Sciatic nerve (tissue), 2 donors: ENCODE data around the gene MAG. TPM values are rescaled to one million over a fixed set of nuclear protein-coding genes. Genes with fewer than 3 reads are reported as not detected.
A peak's percentile ranks its signal among the peaks of the same experiment; 100 is the strongest.
"Not testable (repeated sequence)": the region's sequence is repeated elsewhere in the genome, so short reads cannot be mapped to it uniquely, and the experiment has no call there.

Source experiments
- ATAC-seq: fragments of 200-7000 bp; cut with Tn5 transposase; one replicate; pipeline ENCODE4 v1.9.1; 2020; ENCODE audit warnings: mild to moderate bottlenecking, moderate library complexity
- DNase-seq: peaks from one replicate; pipeline ENCODE4 v3.0.0-alpha.2; 2020; ENCODE audit warnings: low spot score
- intact Hi-C: fragments of 100-400 bp; cut with DNase I; formaldehyde crosslinking; loops from one replicate; pipeline ENCODE4 v1.14.2; 2022
- total RNA-seq: library from RNA; stranded (reverse); fragmentation: NEBNext Ultra II Directional; extraction: Animal tissue kit (Norgen Biotek cat#: 25700); gene quantifications from one replicate; pipeline ENCODE4 v1.2.1, GENCODE V29; 2021
- donor health status: DM: no; HTN: no; CAD: no.
- donor health status: DM: no; HTN: no; CAD: no.

Gene MAG
- total RNA-seq, 1 donor from 2014 or later, result 82.2 TPM

DNA sequence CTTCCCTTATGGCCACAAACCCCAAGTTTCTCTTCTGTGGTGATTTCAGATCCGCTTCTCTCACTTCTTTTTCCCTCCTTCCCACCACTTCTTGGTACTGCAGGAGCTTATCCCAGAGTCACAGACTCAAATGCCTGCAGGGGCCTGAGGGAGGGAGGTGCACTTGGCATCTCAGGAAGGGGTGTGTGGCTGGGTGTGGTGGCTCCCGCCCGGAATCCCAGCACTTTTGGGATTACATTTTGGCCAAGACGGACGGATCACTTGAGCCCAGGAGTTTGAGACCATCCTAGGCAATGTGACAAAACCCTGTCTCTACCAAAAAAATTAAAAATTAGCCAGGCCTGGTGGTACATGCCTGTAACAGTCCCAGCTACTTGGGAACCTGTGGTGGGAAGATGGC lies 17.6 kb upstream of the MAG start:
- no peak for ATAC-seq
- no peak for DNase-seq
- intact Hi-C loops, result no loop called here

DNA sequence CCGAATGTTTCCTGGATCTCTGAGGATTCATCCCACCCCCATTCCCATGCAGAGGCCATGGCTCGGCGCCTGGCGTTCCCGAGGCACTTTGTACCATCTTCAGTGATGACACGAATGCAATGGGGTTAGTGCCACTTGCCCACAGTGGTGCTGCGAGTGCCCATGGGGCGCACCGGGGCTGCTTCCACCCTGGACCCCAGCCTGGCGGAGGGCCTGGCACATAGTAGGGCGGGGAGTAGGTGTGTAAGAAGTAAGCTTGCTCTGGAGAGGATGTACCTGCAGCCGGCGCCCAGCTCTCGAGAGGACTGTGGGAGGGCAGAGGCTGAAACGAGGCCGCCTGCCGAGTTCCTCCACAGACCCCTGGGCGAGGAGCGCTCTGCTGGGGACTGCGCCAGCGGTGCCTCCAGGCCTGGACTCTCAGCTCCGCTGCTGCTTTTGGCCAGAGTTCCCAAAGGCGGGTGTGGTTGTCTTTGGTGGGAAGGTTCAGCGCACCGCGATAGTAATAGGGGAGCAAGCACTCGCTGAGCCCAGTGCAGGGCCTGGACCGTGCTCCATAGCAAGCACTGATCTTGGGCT lies 15.2 kb upstream of the MAG start:
- intact Hi-C loops, result no loop called here
- ATAC-seq (no peak), DNase-seq (no peak)

DNA sequence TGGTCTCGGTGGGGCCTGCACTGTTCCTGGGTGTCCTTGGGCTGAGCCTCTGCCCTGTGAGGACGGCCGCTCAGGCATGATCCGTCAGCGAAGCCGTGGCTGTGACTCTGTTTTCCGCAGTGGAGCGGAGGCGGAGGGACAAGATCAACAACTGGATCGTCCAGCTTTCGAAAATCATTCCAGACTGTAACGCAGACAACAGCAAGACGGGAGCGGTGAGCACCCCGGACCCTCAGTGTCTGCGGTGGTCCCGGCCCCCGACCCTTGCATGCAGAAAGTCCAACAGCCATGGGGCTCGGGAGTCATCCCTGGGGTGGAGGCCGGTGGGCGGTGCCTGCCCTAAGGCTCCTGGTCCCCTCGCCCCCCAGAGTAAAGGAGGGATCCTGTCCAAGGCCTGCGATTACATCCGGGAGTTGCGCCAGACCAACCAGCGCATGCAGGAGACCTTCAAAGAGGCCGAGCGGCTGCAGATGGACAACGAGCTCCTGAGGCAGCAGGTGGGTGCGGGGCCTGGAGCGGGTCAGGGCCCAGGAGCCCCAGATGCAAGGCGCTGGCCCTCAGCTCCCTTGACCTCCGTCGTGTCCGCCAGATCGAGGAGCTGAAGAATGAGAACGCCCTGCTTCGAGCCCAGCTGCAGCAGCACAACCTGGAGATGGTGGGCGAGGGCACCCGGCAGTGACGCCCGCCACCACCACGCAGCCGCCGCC lies 13.2 kb upstream of the MAG start:
- intact Hi-C loops, result no loop called here

DNA sequence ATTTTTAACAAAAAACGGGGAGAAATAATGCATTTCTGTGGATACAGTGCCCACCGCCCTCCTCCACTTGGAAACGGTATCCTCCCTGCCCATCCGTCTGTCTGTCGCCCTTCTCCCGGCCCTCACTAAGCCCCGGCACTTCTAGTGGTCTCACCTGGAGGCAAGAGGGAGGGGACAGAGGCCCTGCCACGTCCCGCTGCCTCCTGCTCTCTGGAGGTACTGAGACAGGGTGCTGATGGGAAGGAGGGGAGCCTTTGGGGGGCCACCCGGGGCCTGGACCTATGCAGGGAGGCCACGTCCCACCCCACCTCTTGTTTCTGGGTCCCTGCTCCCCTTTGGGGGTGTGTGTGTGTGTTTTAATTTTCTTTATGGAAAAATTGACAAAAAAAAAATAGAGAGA lies 12.6 kb upstream of the MAG start:
- intact Hi-C loops, result no loop called here
- ATAC-seq, result no peak

More for the DNA sequence above, 13.2 kb upstream of the MAG start:
- no peak for ATAC-seq
- DNase-seq, result no peak

DNA sequence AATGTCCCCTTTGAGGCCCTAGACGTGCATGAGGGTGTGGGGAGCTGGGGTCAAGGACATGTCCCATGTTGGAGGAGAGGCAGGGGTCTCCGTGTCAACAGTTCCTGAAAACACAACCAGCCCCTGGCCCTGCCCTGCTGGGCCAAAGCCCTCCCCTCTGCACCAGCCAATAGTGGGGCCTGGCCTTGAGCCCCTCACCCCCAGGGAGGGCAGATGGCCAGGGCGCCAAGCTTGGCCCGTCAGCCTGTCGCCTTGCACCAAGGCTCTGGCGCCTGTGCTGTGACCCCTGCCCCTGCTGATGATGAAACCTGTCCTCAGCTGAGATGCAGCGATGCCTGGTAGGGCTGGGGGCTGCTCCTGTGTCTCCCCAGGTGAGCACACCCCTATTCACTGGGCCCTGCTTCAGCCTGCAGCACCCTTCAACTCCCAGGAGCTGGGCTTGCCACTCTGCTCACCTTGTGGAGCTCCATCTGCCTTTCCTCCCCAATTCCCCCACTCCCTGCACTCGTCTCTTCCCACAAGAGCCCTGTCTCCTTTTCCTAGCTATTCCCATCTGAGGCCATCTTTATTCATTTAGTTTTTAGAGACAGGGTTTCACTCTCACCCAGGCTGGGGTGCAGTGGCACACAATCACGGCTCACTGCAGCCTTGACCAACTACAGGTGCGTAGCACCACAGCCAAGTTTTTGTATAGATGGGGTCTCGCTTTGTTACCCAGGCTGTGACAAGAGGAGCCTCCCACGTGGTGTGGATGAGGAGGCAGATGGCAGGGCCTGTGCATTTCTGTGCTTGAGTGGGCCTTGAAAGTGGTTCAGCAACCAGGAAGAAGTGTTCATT lies 11.8 kb upstream of the MAG start:
- peak; percentile 31 for ATAC-seq
- intact Hi-C loops, result no loop called here
- no peak for DNase-seq

More for the DNA sequence above, 12.6 kb upstream of the MAG start:
- no peak for DNase-seq

DNA sequence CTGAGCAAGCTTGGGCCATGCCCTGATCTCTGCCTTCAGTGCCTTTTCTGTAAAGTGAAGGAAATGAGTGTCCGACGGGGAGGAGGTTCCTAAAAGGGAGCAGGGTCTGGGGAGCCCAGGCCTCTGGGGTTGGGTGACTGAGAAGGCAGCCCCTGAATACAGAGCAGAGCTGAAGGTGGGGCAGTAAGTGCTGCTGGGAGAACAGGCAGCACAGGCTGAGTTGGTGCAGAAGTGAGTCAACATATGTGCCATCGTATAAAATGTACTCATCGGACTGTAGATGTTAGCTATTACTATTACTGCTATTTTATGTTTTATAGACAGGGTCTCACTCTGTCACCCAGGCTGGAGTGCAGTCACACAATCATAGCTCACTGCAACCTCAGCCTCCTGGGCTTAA lies 10.7 kb upstream of the MAG start:
- intact Hi-C loops, result no loop called here
- ATAC-seq (no peak), DNase-seq (peak; percentile 48)

DNA sequence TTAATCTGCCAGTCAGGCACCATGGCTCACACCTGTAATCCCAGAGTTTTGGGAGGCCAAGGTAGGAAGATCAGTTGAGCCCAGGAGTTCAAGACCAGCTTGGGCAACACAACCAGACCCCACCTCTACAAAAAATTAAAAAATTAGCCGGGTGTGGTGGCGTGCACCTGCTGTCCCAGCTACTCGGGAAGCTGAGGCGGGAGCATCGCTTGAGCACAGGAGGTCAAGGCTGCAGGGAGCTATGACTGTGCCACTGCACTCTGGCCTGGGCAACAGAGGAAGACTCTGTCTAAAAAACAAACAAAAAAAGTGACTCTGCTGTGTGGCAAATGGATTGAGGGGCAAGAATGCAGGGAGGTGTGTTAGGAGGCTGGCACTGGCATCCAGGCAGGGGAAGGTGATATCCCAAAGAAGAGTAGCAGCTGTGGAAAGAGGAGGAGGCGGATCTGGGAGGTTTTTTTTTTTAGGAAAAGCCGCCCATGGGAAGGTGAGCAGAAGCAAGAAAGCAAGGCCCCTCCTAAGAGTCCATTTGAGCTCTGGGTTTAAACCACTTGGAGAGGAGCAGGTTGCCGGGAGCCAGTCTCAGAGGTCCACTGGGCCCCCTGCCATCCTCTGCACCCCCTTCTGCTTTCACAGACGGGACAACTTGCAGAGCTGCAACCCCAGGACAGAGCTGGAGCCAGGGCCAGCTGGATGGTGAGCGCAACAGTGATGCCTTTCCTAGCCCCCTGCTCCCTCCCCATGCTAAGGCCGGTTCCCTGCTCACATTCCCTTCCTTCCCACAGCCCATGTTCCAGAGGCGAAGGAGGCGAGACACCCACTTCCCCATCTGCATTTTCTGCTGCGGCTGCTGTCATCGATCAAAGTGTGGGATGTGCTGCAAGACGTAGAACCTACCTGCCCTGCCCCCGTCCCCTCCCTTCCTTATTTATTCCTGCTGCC lies 7.5 kb upstream of the MAG start:
- no peak for DNase-seq
- no peak for ATAC-seq
- intact Hi-C loops, result no loop called here

DNA sequence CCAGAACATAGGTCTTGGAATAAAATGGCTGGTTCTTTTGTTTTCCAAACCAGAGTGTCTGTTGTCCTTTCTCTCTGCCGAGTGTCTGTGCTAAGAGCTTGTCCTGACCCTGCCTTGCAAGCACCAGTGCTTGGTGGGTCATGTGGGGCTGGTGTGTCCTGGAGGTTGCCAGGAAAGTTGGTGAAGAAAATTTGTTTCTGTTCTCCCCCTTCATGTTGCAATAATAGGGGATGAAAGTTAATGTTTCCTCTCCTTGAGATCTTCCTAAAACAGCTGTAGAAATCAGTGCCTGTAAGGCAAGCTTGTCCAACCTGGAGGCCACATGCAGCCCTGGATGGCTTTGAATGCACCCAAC lies 6.9 kb upstream of the MAG start:
- ATAC-seq (no peak), DNase-seq (no peak)
- intact Hi-C loops, result no loop called here

DNA sequence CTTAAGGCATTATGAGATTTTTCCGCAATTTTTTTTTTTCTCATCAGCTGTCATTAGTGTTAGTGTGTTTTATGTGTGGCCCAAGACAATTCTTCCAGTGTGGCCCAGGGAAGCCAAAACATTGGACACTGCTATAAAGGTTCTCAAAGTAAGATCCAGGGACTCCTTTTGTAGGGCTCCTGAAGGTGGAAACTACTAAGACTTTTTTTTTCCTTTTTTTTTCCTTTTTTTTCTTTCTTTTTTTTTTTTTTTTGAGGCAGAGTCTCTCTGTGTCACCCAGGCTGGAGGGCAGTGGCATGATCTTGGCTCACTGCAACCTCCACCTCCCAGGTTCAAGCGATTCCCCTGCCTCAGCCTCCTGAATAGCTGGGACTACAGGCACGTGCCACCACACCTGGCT lies 6.5 kb upstream of the MAG start:
- DNase-seq, ATAC-seq, intact Hi-C loops: not testable (repeated sequence)

DNA sequence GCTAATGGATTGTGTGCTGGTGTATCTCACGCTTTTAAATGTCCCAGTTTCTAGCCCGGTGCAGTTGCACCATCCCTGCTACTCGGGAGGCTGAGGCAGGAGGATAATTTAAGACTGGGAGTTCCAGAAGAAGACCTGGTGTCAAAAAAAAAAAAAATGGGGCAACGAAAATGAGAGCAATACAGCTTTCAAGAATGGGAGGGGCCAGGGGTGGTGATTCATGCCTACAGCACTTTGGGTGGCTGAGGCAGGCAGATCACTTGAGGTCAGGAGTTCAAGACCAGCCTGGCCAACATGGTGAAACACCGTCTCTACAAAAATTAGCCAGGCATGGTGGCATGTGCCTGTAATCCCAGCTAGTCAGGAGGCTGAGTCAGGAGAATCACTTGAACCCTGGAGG lies 5.9 kb upstream of the MAG start:
- ATAC-seq, DNase-seq, intact Hi-C loops: not testable (repeated sequence)

DNA sequence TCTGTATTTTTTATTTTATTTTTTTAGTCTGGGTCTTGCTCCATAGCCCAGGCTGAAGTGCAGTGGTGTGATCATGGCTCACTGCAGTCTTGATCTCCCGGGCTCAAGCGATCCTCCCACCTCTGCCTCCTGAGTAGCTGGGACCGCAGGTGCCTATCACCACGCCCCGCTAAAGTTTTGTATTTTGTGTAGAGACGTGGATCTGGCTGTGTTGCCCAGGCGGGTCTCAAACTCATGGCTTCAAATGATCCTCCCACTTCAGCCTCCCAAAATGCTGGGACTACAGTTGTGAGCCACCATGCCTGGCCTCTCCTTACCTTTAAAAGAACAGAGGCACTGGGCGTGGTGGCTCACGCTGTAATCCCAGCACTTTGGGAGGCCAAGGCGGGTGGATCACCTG lies 4.2 kb upstream of the MAG start:
- intact Hi-C loops, result no loop called here
- ATAC-seq (no peak), DNase-seq (no peak)

DNA sequence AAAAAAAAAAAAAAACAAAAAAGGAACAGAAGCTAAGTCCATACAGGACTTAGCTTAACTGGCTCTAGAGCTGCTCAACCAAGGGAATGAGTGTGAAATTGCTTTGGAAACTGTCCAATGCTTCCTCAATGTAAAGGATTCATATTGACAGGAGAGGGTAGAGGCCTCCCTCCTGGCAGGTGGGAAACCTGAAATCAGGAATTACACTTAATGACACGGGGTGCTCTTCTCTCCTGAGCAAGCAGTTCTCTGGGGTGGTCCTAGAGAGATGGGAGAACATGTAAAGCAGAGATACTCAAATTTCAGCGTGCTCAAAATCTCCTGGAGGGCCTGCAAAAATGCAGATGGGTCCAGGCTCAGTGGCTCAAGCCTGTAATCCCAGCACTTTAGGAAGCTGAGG lies 3.6 kb upstream of the MAG start:
- ATAC-seq, result no peak

DNA sequence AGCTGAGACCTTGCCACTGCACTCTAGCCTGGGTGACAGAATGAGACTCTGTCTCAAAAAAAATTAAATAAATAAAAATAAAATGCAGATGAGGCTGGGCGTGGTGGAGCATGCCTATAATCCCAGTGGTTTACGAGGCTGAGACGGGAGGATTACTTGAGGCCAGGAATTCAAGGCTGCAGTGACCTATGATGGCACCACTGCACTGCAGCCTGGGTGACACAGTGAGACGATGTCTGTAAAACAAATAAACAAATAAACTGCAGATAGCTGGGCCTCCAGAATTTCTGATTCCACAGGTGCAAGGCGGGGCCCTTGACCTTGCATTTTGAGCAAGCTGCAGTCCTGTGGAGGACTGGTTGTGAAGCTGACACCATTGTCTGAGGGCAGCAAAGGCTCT lies 3.1 kb upstream of the MAG start:
- DNase-seq (no peak), ATAC-seq (no peak)
- intact Hi-C loops, result no loop called here

More for the DNA sequence above, 3.6 kb upstream of the MAG start:
- intact Hi-C loops, result no loop called here
- no peak for DNase-seq

DNA sequence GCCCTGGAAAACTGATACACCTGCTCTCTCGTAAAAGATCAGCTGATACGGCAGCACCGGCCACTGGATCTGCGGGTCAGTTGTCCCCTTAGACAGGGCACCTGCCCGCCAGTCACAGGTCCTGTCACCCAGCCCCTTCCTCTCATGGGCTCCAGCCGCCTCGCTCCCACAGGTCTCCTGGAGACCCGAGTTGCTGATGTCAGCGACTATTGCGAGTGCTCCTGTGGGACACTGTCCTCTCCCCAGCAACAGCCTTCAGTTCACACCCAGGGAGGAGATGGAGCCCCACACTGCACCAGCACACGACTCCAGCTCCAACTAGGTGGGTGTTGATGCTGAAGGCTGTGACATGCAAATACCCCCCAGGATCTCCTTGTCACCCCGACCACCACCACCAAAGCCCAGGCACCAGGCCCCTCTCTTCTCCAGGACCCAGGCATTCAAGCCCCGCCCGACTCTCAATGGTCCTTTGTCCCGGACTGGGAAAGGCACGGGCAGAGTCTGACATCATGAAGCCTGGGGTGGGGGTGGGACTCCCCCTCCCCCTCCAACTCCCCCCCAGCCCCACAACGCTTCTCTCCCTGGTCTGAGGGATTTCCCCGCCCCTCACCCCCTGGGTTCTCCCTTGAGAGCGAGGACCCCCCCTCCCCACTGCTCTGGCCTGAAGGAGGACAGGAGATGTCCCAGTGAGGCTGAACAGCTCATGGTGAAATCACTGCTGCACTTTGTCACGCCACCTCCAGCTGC lies 1.4 kb upstream of the MAG start:
- intact Hi-C loops, result no loop called here
- ATAC-seq (peak; percentile 12), DNase-seq (no peak)

DNA sequence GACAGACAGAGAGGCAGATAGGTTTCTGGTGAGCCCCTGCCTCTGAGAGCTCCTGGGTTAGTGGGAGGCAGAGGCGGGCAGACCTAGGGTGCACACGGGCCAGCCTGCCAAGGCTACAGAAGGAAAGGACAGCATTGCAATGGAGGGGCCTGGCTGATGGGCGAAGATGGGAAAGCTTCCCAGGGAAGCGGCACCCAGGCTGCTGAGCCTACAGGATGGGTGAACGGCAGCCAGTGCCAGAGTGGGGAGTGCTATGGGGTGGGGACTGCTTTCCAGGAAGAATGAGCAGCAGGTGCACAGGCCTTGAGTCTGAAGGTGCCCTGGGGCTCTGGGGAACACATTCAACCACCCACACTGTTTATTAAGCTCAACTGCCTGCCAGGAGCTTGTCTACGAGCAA lies 702 bp upstream of the MAG start:
- intact Hi-C loops, result no loop called here
- ATAC-seq, result no peak

DNA sequence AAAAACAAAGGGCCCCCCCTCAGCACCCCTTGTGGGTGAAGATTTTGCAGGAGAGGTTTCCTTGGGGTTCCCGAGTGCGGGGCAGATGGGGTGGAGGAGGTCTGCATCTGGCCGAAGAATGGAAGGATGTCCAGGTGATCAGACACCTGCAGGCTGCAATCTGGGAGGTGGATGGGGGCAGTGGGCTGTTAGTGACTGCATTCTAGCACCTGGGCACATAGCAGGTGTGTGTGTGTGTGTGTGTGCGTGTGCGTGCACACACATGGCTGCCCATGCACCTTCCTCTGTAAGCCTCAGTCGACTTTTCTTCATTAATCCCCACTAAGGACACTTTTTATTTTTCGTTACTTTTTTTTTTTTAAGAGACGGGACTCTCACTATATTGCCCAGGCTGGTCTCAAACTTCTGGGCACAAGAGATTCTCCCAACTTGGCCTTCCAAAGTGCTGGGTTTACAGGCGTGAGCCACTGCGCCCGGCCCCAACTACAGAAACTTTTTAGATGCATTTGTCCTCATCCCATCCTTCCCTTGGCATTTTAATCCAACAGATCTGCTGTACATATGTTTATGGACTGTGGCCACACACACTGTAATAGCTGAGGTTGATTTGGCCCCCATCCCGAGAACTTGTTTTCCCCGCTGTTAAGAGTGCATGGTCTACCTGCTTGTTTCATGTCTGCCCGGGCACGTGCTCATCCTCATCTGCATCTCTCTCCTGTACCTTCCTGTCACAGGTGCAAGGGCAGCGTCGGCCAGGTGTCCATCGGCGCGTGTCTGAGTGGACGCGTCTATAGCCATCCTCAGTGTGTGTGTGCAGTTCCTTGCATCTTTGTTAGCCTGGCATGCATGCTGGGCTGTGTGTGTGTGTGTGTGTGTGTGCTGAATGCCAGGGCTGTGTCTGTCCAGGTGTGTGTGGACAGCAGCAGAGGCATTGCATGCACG lies 731 bp downstream of the MAG start:
- no peak for ATAC-seq
- intact Hi-C loops, result no loop called here
- no peak for DNase-seq

More for the DNA sequence above, 702 bp upstream of the MAG start:
- no peak for DNase-seq

DNA sequence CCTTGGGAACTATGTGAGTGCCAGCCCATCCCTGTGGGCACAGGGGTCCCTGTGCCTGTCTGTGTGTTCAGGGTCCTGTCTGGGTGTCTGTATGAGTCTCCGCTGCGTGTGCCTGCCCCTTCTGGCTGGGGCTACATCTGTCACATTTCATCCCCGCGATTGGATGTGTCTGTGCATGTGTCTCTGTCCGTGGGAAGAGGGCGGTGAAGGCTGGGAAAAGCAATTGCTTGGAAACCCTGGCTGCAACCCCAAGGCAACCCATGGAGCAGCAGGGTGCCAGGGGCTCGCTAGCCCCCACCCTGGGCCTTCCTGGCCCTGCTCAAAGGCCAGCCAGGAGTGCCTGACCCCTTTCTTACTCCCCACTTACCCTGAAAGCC lies 1.4 kb downstream of the MAG start:
- intact Hi-C loops, result no loop called here
- DNase-seq, result no peak
- ATAC-seq, result peak; percentile 34

DNA sequence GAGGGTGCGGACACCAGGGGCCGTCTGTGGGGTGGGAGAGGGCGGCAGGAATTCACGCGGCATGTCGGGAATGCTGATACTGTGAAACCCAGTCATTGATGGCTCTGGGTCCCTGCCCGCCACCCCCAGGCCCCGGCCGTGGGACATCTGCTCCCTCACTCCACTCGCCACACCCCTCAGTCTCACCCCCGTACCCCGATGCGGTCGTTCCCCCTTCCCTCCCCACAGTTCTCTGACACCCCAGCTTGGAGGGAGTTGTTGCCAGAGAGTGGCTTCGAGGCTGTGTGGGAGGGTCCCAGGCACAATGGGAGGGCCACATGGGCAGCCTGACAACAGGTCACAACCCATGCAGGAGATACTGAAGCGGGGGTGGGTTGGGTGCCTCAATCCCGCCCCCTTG lies 1.8 kb downstream of the MAG start:
- DNase-seq (no peak), ATAC-seq (peak; percentile 24)
- intact Hi-C loops, result no loop called here
